Mammary epithelial cell (primary cell): ENCODE results near the gene XPC.

Source experiments
- EZH2 ChIP-seq: IDR thresholded peaks from 2 replicates; pipeline ENCODE4 v1.6.1; 2012; ENCODE audit warnings: low read length, inconsistent platforms, borderline replicate concordance
- TF ChIP-seq, protein P1 (sequence below), 2 donors: IDR thresholded peaks in 1 of 2; conservative IDR thresholded peaks in 1 of 2; 2 replicates each; pipeline ENCODE4 v1.5.1; 2011 to 2012; ENCODE audit warnings: inconsistent platforms in 2 of 2, low read length in 2 of 2, mild to moderate bottlenecking in 2 of 2, control low read depth in 1 of 2, low read depth in 1 of 2; ENCODE audit not compliant: insufficient read depth in 1 of 2; ENCODE audit errors: extremely low read depth in 1 of 2

DNA sequence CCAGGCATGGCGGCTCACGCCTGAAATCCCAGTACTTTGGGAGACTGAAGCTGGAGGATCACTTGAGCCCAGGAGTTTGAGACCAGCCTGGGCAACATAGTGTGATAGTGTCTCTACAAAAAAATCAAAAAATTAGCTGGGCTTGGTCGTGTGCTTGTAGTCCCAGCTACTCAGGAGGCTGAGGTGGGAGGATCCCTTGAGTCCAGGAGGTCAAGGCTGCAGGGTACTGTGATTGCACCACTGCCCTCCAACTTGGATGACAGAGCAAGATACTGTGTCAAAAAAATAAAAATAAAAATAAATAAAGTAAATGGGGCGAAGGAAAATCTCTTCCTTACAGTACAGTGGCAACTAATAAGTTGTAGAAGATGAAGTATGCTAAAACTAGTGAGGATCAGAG, 29.8 kb upstream of the XPC start:
- TF ChIP-seq, protein P1, sequence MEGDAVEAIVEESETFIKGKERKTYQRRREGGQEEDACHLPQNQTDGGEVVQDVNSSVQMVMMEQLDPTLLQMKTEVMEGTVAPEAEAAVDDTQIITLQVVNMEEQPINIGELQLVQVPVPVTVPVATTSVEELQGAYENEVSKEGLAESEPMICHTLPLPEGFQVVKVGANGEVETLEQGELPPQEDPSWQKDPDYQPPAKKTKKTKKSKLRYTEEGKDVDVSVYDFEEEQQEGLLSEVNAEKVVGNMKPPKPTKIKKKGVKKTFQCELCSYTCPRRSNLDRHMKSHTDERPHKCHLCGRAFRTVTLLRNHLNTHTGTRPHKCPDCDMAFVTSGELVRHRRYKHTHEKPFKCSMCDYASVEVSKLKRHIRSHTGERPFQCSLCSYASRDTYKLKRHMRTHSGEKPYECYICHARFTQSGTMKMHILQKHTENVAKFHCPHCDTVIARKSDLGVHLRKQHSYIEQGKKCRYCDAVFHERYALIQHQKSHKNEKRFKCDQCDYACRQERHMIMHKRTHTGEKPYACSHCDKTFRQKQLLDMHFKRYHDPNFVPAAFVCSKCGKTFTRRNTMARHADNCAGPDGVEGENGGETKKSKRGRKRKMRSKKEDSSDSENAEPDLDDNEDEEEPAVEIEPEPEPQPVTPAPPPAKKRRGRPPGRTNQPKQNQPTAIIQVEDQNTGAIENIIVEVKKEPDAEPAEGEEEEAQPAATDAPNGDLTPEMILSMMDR (conservative IDR thresholded peaks at IDR 0.05 in 1 of 2, IDR thresholded peaks at IDR 0.05 in 1 of 2; ENCODE audit: extremely low read depth in 1 of 2, insufficient read depth in 1 of 2, low read depth in 1 of 2, low read length in 2 of 2): no peak
- no peak for TF ChIP-seq EZH2
